ENCODE data around the gene USP5. TPM values are rescaled to one million over a fixed set of nuclear protein-coding genes. Genes with fewer than 3 reads are reported as not detected.
"Not testable (repeated sequence)": the region's sequence is repeated elsewhere in the genome, so short reads cannot be mapped to it uniquely, and the experiment has no call there.

Gene USP5
- total RNA-seq, 2 donors from 2014 or later, result 58.3 to 84.1 TPM

DNA sequence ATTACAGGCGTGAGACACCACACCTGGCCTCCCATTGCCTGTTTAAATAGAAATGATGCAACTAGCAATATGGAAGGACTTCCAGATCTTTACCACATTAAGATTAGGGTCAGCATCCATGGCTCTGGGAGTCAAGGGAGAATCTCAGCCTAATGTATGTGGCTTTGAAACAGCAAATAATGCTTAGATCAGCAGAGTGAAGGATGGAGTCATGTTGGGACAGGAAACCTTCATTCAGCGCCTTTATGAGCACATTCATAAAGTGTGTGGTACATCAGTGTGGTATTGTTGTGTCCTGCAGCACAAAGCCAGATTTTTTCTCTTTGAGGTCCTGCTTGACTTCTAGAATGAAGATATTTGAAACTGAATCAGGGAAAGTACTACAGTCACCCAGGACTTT lies 36.4 kb downstream of the USP5 start:
- H3K9me3 ChIP-seq, result no peaks in the 10 kb centered on the region
- TF ChIP-seq POLR2AphosphoS5 (IDR thresholded peaks at IDR 0.05) (no peak), POLR2A (IDR thresholded peaks at IDR 0.05) (no peak)
- intact Hi-C loops (cut with DNase I), result no loop called here
- no peaks in the 10 kb centered on the region for H3K36me3 ChIP-seq
- WGBS, result 75% methylated on average over 2 of the region's 2 CpGs
- no peaks in the 10 kb centered on the region for H3K4me1 ChIP-seq (replicated peaks)
- H3K4me3 ChIP-seq, result no peak overlapping the region
- H3K27me3 ChIP-seq (replicated peaks; ENCODE audit: insufficient read depth), result no peaks in the 10 kb centered on the region
- no peak overlapping the region for H3K27ac ChIP-seq
- no peak for DNase-seq (ENCODE audit: low spot score)

DNA sequence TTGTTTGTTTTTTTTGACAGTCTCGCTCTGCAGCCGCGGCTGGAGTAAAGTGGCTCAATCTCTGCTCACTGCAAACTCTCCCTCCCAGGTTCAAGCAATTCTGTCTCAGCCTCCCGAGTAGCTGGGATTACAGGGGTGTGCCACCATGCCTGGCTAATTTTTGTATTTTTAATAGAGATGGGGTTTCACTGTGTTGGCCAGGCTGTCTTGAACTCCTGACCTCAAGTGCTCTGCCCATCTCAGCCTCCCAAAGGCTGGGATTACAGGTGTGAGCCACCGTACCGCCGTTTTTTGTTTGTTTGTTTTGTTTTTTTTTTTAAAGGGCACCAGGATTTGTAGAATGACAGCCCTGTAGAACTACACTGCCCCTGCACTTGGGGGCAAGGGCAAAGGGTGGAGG lies 36.8 kb downstream of the USP5 start:
- not testable (repeated sequence) for H3K4me1 ChIP-seq (replicated peaks)

DNA sequence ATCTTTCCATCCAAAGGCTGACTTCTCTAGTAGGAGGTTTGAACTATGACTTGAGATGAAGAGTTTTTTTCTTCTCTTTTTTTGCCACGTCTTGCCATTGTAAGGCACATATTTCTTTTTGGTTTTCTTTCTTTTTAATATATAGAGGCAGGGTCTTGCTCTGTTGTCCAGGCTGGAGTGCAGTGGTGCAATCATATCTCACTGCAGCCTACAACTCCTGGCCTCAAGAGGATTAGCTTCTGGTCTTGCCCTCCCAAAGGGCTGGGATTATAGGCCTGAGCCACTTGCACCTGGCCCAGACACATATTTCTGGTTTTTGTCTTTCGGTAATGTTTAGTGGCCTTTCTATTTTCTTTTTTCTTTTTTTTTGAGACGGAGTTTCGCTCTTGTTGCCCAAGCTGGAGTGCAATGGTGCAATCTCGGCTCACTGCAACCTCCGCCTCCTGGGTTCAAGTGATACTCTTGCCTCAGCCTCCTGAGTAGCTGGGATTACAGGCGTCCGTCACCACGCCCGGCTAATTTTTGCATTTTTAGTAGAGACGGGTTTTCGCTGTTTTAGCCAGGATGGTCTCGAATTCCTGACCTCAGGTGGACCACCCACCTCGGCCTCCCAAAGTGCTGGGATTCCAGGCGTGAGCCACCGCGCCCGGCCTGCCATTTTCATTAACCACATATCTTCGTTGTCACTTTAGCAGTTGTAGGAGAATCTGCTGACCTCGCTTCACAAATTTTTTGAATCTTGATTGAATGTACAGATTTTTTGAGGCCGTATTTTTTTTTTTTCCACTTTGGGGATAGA lies 38.0 kb downstream of the USP5 start:
- 94% methylated on average over 21 of the region's 21 CpGs for WGBS

More for the DNA sequence above, 36.8 kb downstream of the USP5 start:
- DNase-seq (ENCODE audit: low spot score); H3K4me3 ChIP-seq; H3K9me3 ChIP-seq; H3K27me3 ChIP-seq (replicated peaks; ENCODE audit: insufficient read depth); H3K27ac ChIP-seq; H3K36me3 ChIP-seq; intact Hi-C loops (cut with DNase I): not testable (repeated sequence)
- 67% methylated on average over 7 of the region's 7 CpGs for WGBS

DNA sequence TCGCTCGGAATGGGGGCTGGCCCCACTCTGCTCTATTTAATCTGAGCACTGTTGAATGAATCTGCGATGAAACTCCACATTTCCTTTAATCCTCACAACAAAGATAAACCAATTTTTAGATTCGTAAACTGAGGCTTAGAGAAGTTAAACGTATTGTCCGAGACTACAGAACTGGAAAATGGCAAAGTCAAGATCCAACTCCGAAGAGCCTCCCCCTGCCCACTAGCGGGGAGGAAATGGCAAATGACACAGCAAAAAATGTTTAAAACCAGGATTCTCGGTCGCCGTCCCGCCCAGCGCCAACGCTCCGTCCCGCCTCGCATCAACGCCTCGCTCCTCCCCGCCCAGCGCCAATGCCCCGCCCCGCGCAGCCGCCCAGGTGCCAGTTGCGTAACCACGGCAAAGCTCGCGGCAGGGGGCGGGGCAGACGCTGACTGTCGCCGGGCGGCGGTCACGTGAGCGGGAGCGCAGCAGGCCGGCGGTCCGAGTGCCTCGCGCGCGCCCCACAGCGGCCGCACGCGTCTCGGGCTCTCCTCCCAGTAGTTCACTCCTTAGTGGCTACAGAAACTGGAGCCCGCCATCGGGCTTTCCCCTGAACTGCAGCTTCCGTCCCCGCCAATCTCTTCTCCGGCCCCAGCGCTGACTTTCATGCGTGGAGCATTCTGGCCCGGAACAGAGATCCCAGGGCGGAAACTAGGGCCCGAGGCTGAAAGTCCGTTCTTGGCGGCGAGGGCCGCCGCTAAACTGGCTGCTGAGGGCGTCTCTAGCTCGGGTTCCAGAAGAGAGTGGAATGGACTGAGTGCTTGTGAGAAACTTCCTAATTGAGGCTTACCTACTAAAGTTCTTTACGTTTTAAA lies 39.1 kb downstream of the USP5 start:
- no peaks in the 10 kb centered on the region for H3K27me3 ChIP-seq (replicated peaks; ENCODE audit: insufficient read depth)
- peak overlapping the region; percentile 42 to 47 for H3K4me3 ChIP-seq
- no peaks in the 10 kb centered on the region for H3K9me3 ChIP-seq
- no peaks in the 10 kb centered on the region for H3K36me3 ChIP-seq
- intact Hi-C loops (cut with DNase I), result loop anchor here (1.0 kb wide), 1 partner anchor 18 kb away; the partner anchor contains the start of gene SPSB2
- DNase-seq (ENCODE audit: low spot score), result peak; percentile 97
- WGBS, result 1% methylated on average over 66 of the region's 68 CpGs
- TF ChIP-seq, protein P1, sequence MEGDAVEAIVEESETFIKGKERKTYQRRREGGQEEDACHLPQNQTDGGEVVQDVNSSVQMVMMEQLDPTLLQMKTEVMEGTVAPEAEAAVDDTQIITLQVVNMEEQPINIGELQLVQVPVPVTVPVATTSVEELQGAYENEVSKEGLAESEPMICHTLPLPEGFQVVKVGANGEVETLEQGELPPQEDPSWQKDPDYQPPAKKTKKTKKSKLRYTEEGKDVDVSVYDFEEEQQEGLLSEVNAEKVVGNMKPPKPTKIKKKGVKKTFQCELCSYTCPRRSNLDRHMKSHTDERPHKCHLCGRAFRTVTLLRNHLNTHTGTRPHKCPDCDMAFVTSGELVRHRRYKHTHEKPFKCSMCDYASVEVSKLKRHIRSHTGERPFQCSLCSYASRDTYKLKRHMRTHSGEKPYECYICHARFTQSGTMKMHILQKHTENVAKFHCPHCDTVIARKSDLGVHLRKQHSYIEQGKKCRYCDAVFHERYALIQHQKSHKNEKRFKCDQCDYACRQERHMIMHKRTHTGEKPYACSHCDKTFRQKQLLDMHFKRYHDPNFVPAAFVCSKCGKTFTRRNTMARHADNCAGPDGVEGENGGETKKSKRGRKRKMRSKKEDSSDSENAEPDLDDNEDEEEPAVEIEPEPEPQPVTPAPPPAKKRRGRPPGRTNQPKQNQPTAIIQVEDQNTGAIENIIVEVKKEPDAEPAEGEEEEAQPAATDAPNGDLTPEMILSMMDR (IDR thresholded peaks at IDR 0.05), result peak; percentile 86 to 99 (median 97)
- TF ChIP-seq POLR2AphosphoS5 (IDR thresholded peaks at IDR 0.05) (peak; percentile 88), POLR2A (IDR thresholded peaks at IDR 0.05) (peak; percentile 64)
- H3K27ac ChIP-seq, result peak overlapping the region; percentile 89 to 90
- H3K4me1 ChIP-seq (replicated peaks), result no peaks in the 10 kb centered on the region

More for the DNA sequence above, 38.0 kb downstream of the USP5 start:
- H3K27me3 ChIP-seq (replicated peaks; ENCODE audit: insufficient read depth); H3K4me1 ChIP-seq (replicated peaks); H3K9me3 ChIP-seq; H3K36me3 ChIP-seq; DNase-seq (ENCODE audit: low spot score); intact Hi-C loops (cut with DNase I); H3K4me3 ChIP-seq: not testable (repeated sequence)
- peak overlapping the region; percentile 89 to 90 for H3K27ac ChIP-seq

DNA sequence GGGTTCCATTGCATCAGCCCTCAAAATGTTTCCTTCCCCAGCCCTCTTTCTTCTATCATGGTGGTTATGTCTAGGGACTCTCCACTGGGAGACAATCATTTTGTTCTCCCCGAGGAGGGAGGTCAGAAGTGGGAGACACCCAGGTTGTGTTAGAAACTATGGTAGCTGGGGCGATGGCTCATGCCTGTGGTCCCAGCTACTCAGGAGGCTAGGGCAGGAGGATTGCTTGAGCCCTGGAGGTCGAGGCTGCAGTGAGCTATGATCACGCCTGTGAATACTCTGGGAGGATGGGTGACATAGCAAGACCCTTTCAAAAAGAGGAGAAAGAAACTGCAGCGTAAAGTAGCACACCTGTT lies 39.7 kb downstream of the USP5 start:
- intact Hi-C loops (cut with DNase I), result loop anchor here (1.0 kb wide), 1 partner anchor 18 kb away; the partner anchor contains the start of gene SPSB2
- no peaks in the 10 kb centered on the region for H3K27me3 ChIP-seq (replicated peaks; ENCODE audit: insufficient read depth)
- peak overlapping the region; percentile 42 to 47 for H3K4me3 ChIP-seq
- peak overlapping the region; percentile 89 to 90 for H3K27ac ChIP-seq
- H3K36me3 ChIP-seq, result no peaks in the 10 kb centered on the region
- H3K4me1 ChIP-seq (replicated peaks), result no peaks in the 10 kb centered on the region
- DNase-seq (ENCODE audit: low spot score), result no peak
- H3K9me3 ChIP-seq, result no peaks in the 10 kb centered on the region
- 88% methylated on average over 5 of the region's 5 CpGs for WGBS
- TF ChIP-seq, protein P1 (IDR thresholded peaks at IDR 0.05), result no peak
- TF ChIP-seq POLR2AphosphoS5 (IDR thresholded peaks at IDR 0.05), result no peak
- no peak for TF ChIP-seq POLR2A (IDR thresholded peaks at IDR 0.05)

DNA sequence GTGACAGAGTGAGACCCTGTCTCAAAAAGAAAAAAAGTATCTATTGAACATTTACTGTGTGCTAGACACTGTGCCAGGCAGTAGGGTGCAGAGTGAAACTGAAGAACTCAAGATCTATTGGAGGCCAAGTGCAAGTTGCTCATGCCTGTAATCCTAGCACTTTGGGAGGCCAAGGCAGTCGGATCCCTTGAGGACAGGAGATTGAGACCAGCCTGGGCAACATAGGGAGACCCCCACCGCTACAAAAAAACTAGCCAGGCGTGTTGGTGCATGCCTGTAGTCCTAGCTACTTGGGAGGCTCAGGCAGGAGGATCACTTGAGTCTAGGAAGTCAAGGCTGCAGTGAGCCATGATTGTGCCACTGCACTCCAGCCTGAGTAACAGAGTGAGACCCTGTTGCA lies 40.7 kb downstream of the USP5 start:
- H3K4me3 ChIP-seq; intact Hi-C loops (cut with DNase I); H3K36me3 ChIP-seq; H3K27ac ChIP-seq; DNase-seq (ENCODE audit: low spot score); H3K9me3 ChIP-seq; H3K4me1 ChIP-seq (replicated peaks); H3K27me3 ChIP-seq (replicated peaks; ENCODE audit: insufficient read depth): not testable (repeated sequence)
- 98% methylated on average over 3 of the region's 3 CpGs for WGBS
